Measurements from ENCODE around the gene WDR49.

The WDR49 gene

DNA sequence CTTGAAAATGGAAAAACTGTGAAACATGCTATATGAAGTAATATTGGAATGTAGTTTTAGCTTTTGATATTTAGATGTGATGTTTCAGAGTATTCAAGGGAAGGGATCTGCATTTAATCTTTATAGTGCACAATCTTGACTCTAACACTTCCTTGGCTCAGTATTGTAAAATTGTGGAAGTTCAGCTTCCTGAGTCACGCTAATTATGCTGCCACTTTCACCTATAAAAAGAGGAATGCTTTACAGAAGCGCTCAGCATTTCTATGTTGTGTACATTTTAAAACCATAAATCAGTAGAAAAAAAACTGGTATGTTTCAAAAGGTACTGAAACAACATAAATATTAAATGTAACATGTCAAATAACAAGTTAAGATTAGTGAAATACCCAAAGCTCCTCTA is 212.5 kb downstream of the WDR49 start:
- no peak for DNase-seq (ENCODE audit: low spot score)
- TF ChIP-seq, protein P1, sequence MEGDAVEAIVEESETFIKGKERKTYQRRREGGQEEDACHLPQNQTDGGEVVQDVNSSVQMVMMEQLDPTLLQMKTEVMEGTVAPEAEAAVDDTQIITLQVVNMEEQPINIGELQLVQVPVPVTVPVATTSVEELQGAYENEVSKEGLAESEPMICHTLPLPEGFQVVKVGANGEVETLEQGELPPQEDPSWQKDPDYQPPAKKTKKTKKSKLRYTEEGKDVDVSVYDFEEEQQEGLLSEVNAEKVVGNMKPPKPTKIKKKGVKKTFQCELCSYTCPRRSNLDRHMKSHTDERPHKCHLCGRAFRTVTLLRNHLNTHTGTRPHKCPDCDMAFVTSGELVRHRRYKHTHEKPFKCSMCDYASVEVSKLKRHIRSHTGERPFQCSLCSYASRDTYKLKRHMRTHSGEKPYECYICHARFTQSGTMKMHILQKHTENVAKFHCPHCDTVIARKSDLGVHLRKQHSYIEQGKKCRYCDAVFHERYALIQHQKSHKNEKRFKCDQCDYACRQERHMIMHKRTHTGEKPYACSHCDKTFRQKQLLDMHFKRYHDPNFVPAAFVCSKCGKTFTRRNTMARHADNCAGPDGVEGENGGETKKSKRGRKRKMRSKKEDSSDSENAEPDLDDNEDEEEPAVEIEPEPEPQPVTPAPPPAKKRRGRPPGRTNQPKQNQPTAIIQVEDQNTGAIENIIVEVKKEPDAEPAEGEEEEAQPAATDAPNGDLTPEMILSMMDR (IDR thresholded peaks at IDR 0.05; ENCODE audit: borderline replicate concordance, control extremely low read depth, extremely low read depth, insufficient read depth, missing control alignments) = no peak
- in situ Hi-C loops (cut with MboI; ENCODE audit: low sequenced_read_pairs, unreplicated experiment) = no loop called here

DNA sequence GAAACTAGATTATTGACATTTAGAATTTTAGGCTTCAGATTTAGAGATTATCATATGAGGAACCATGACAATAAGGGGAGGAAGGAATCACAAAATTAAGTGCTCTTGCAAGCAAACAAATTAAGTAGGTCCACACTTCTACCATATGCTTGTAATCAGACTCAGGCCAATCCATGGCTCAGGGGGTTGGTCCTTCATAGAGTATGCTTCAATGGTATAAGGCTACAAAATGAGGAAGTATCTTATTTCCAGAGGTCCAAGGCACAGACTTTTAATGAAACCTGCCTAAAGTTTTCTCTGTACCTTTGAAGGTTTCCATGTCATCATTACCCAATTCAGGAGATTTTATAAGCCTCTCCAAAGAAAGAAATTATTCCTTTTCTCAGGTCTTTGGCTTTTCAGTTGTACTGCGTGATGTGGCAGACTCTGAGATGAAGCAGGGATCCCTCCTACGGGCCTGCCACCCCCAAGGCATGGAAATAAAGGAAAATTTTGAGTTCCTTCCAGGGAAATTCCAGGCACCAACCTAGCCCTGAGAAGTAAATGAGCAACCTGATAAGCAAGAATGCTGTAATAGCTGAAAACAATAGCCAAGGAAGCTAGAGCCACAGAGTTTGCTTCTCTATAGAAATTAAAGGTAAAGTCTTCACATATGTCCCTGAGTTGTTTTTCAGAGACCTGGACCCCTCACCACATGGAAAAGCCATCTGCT is 216.2 kb downstream of the WDR49 start:
- TF ChIP-seq, protein P1 (IDR thresholded peaks at IDR 0.05; ENCODE audit: borderline replicate concordance, control extremely low read depth, extremely low read depth, insufficient read depth, missing control alignments) = no peak
- in situ Hi-C loops (cut with MboI; ENCODE audit: low sequenced_read_pairs, unreplicated experiment) = no loop called here
- no peak for DNase-seq (ENCODE audit: low spot score)
